GM23338 (cell line): Measurements from ENCODE around the gene SGMS2. TPM values are rescaled to one million over a fixed set of nuclear protein-coding genes. Genes with fewer than 3 reads are reported as not detected.

Experiments used
- ATAC-seq: fragments of 200-7000 bp; cut with Tn5 transposase; 3 replicates; pipeline ENCODE4 v1.9.1; 2020
- DNase-seq: peaks from one replicate; pipeline ENCODE4 v3.0.0-alpha.2; 2015; ENCODE audit warnings: low spot score
- H2AFZ ChIP-seq: fragments of 200-600 bp; sonication (generic); 2 replicates; pipeline ENCODE4 v1.8.0; 2016; ENCODE audit warnings: antibody characterized with exemption, mild to moderate bottlenecking, moderate library complexity
- H3F3A ChIP-seq: fragments of 200-600 bp; sonication (generic); replicated peaks from 2 replicates; pipeline ENCODE4 v1.8.0; 2017; ENCODE audit warnings: antibody characterized with exemption, mixed run types, low read depth
- H3K27ac ChIP-seq: fragments of 200-600 bp; sonication (generic); 2 replicates; pipeline ENCODE4 v1.6.1; 2016; ENCODE audit warnings: low read depth
- H3K27me3 ChIP-seq: fragments of 200-600 bp; sonication (generic); 2 replicates; pipeline ENCODE4 v1.8.0; 2016; ENCODE audit warnings: mild to moderate bottlenecking, mixed run types, moderate library complexity; ENCODE audit not compliant: insufficient read depth
- H3K36me3 ChIP-seq: fragments of 200-600 bp; sonication (generic); 2 replicates; pipeline ENCODE4 v1.8.0; 2016; ENCODE audit warnings: mild to moderate bottlenecking; ENCODE audit not compliant: insufficient read depth
- H3K4me1 ChIP-seq: fragments of 200-600 bp; sonication (generic); 2 replicates; pipeline ENCODE4 v1.8.0; 2016; ENCODE audit warnings: mild to moderate bottlenecking, moderate library complexity; ENCODE audit not compliant: insufficient read depth
- H3K4me2 ChIP-seq: fragments of 200-600 bp; sonication (generic); 2 replicates; pipeline ENCODE4 v1.7.1; 2017; ENCODE audit warnings: mixed run types
- H3K4me3 ChIP-seq: fragments of 200-600 bp; sonication (generic); 2 replicates; pipeline ENCODE4 v1.6.1; 2016; ENCODE audit warnings: mixed run types
- H3K79me2 ChIP-seq: fragments of 200-600 bp; sonication (generic); replicated peaks from 2 replicates; pipeline ENCODE4 v1.8.0; 2017; ENCODE audit warnings: mild to moderate bottlenecking; ENCODE audit not compliant: insufficient read depth
- H3K9me2 ChIP-seq: fragments of 200-600 bp; sonication (generic); 2 replicates; pipeline ENCODE4 v1.8.0; 2017; ENCODE audit not compliant: insufficient read depth
- H4K20me1 ChIP-seq: fragments of 200-600 bp; sonication (generic); replicated peaks from 2 replicates; pipeline ENCODE4 v1.8.0; 2017; ENCODE audit warnings: mild to moderate bottlenecking; ENCODE audit not compliant: insufficient read depth
- H3K27ac Mint-ChIP-seq: 2 replicates; pipeline ENCODE4 v1.8.0; 2020; ENCODE audit warnings: inconsistent platforms, mild to moderate bottlenecking, moderate library complexity, mixed read lengths
- H3K27me3 Mint-ChIP-seq: 3 replicates; pipeline ENCODE4 v1.8.0; 2022; ENCODE audit warnings: low read depth, mild to moderate bottlenecking, moderate library complexity, mixed read lengths, inconsistent platforms; ENCODE audit not compliant: insufficient read depth, poor library complexity
- H3K36me3 Mint-ChIP-seq: 3 replicates; pipeline ENCODE4 v1.8.0; 2021; ENCODE audit warnings: low read depth, mild to moderate bottlenecking, inconsistent platforms, moderate library complexity, mixed read lengths
- H3K4me1 Mint-ChIP-seq: 3 replicates; pipeline ENCODE4 v1.8.0; 2020; ENCODE audit warnings: mild to moderate bottlenecking, inconsistent platforms, mixed read lengths
- H3K4me3 Mint-ChIP-seq: 3 replicates; pipeline ENCODE4 v1.8.0; 2021; ENCODE audit warnings: moderate library complexity, mild to moderate bottlenecking, inconsistent platforms, mixed read lengths
- H3K9me3 Mint-ChIP-seq: 3 replicates; pipeline ENCODE4 v1.8.0; 2020; ENCODE audit warnings: moderate library complexity, mild to moderate bottlenecking, inconsistent platforms, mixed read lengths
- CREB1 ChIP-seq: fragments of 250-450 bp; sonication (Bioruptor Pico); IDR thresholded peaks from 2 replicates; pipeline ENCODE4 v1.5.0; 2020; ENCODE audit warnings: low read depth, mild to moderate bottlenecking, moderate library complexity
- EZH2 ChIP-seq: fragments of 200-600 bp; sonication (generic); IDR thresholded peaks from one replicate; pipeline ENCODE4 v1.8.0; 2017; ENCODE audit warnings: antibody characterized with exemption, mild to moderate bottlenecking, low read depth; ENCODE audit not compliant: unreplicated experiment
- EZH2phosphoT487 ChIP-seq: fragments of 200-600 bp; sonication (generic); IDR thresholded peaks from one replicate; pipeline ENCODE4 v1.8.1; 2018; ENCODE audit warnings: antibody characterized with exemption; ENCODE audit not compliant: unreplicated experiment
- JUNB ChIP-seq: IDR thresholded peaks from one replicate; pipeline ENCODE4 v1.6.1; 2016; ENCODE audit warnings: antibody characterized with exemption; ENCODE audit not compliant: unreplicated experiment
- NANOG ChIP-seq: IDR thresholded peaks from 2 replicates; pipeline ENCODE4 v1.6.1; 2016; ENCODE audit warnings: antibody characterized with exemption, borderline replicate concordance
- ZNF114 ChIP-seq: fragments of 250-450 bp; sonication (Bioruptor Pico); IDR thresholded peaks from 2 replicates; pipeline ENCODE4 v1.5.0; 2020; ENCODE audit warnings: mild to moderate bottlenecking, moderate library complexity
- ZNF331 ChIP-seq: fragments of 250-450 bp; sonication (Bioruptor Pico); IDR thresholded peaks from 2 replicates; pipeline ENCODE4 v1.5.0; 2020; ENCODE audit warnings: low read depth, mild to moderate bottlenecking, moderate library complexity
- ZNF462 ChIP-seq: fragments of 250-450 bp; sonication (Bioruptor Pico); IDR thresholded peaks from 2 replicates; pipeline ENCODE4 v1.5.0; 2020; ENCODE audit warnings: mild to moderate bottlenecking, moderate library complexity
- polyA plus RNA-seq: library from polyadenylated mRNA; unstranded; fragments of >200 nt; fragmentation: Nextera tagmentation; extraction: Ambion mirVana; gene quantifications from 2 replicates; pipeline ENCODE4 v1.2.1, GENCODE V29; 2016
- total RNA-seq: library from RNA; depleted of rRNA; stranded (reverse); fragments of >200 nt; shearing (Covaris generic); gene quantifications from 2 replicates; pipeline ENCODE4 v1.2.3, GENCODE V29; 2014

Gene SGMS2
- total and polyA plus RNA-seq, 2 experiments from 2014 or later = 0.35 to 1.1 TPM

GRCh38 chr4:107917500-107917899 lies 92.8 kb downstream of the SGMS2 start (continued):
- TF ChIP-seq ZNF462 (CRISPR knock-in tag) = no peak

- H3K4me1 Mint-ChIP-seq = no peaks in the 10 kb centered on the region
- H3K36me3 Mint-ChIP-seq = peaks cover 4% of the 10 kb centered on the region; the same call in 1 of the 3 replicates
- no peak overlapping the region for H3K4me3 Mint-ChIP-seq
- H3K27ac Mint-ChIP-seq = no peak overlapping the region
- H3K4me3 ChIP-seq = no peak overlapping the region
- H3K4me1 ChIP-seq = no peaks in the 10 kb centered on the region
- H3K79me2 ChIP-seq = no peaks in the 10 kb centered on the region
- no peak overlapping the region for H3K27ac ChIP-seq
- H3K9me3 Mint-ChIP-seq = peaks cover 6% of the 10 kb centered on the region; the same call in 2 of the 3 replicates
- no peaks in the 10 kb centered on the region for H3K9me2 ChIP-seq
- no peaks in the 10 kb centered on the region; the same call in 1 of the 2 replicates for H3K36me3 ChIP-seq
- H3K27me3 Mint-ChIP-seq = no peaks in the 10 kb centered on the region
- no peaks in the 10 kb centered on the region for H3K27me3 ChIP-seq
- H3K4me2 ChIP-seq = no peak overlapping the region
- H2AFZ ChIP-seq = no peak overlapping the region
- DNase-seq (no peak), ATAC-seq (no peak)
- no peaks in the 10 kb centered on the region for H4K20me1 ChIP-seq
- H3F3A ChIP-seq = no peaks in the 10 kb centered on the region
- no peak for TF ChIP-seq EZH2phosphoT487
- no peak for TF ChIP-seq NANOG
- TF ChIP-seq JUNB = no peak
- no peak for TF ChIP-seq ZNF331 (CRISPR knock-in tag)
- TF ChIP-seq ZNF114 (CRISPR knock-in tag) = no peak
- TF ChIP-seq ZNF462 (CRISPR knock-in tag) = no peak
- no peak for TF ChIP-seq CREB1 (CRISPR knock-in tag)
- no peak for TF ChIP-seq EZH2
Measured at GRCh38 chr4:107922486-107923473, 98.0 kb downstream of the SGMS2 start.
